Posterior cingulate gyrus (tissue), 11 donors: Measurements from ENCODE around the gene NAXD.
"Not testable (repeated sequence)": the region's sequence is repeated elsewhere in the genome, so short reads cannot be mapped to it uniquely, and the experiment has no call there.

Source experiments
- DNase-seq, 10 donors: peaks; one replicate each; pipeline versions ENCODE4 v3.0.0 to v3.0.0-alpha.2; 2020 to 2021; ENCODE audit warnings: mixed read lengths in 3 of 10
- intact Hi-C: fragments of 100-400 bp; cut with DNase I; formaldehyde crosslinking; loops from one replicate; pipeline ENCODE4 v1.15.1; 2023

The NAXD gene

DNA sequence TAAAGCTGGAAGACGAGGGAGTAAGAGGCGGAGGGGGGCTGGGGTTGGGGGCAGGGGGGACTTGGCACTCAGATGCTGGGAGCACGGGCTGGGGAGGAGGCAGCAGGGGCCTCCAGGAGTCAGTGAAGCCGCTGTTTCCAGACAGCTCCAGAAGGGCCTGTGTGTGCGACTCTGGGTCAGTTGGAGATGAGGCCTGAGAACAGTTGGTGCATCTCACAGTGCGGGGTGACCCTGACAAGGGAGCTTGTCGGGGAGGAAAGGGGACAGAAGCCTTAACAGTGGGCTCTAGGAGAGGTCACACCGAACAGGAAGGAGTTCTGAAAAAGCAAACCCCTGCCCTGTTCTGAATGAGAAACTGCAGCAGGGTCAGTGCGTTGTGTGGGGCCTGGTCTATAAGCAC, 11.2 kb downstream of the NAXD start:
- peak in 1 of 10 donors; percentile 44 for DNase-seq
- intact Hi-C loops = no loop called here

DNA sequence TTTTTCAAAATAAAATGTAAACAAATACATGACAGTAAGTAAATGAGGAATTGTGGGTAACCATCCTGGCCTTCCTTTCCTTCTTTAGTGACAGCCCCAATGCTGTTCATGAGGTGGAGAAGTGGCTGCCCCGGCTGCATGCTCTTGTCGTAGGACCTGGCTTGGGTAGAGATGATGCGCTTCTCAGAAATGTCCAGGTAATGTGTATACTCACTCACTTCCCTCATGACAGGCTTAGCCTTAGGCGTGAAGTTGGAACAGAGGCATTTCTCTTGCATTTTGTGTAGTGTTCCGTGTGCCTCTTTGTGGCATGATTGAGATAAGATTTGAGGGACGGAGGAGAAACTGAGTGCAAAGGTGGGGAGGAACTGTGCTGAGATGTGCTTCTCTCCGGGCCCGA, 12.0 kb downstream of the NAXD start:
- intact Hi-C loops = no loop called here
- DNase-seq = no peak

DNA sequence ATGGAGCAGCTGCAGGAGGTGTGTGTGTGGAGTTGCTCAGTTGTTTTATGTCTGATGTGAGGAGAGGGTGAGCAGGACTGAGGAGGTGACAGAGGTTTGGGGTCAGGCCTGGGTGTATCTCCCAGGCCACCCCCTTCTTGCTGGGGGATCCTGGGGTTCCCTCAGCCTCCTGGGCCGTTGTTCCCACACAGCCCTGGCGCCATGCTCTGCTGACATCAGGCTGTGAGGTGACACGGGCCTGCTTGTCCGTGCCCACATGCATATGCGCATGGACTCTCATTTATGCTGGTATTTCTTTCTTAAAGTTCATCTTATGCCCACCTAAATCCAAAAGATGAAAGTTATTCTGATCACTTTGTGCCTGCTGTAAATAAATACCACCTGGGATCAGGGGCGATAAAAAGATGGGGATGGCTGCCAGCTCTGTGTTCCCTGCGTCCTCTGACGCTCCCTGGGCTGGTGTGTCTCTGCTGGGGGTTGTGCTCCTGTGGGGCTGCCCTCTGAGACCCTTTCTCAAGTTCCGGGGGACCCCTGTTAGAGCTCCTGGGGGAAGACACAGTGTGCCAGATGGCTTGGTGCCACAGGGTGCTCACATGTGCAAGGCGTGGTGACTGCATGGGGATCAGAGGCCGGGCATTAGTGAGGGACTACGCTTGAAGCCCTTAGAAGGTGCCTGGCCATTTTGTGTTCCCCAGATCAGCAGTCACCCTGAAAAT, 12.6 kb downstream of the NAXD start:
- intact Hi-C loops = no loop called here
- peak in 2 of 10 donors; percentile 42 to 74 for DNase-seq

DNA sequence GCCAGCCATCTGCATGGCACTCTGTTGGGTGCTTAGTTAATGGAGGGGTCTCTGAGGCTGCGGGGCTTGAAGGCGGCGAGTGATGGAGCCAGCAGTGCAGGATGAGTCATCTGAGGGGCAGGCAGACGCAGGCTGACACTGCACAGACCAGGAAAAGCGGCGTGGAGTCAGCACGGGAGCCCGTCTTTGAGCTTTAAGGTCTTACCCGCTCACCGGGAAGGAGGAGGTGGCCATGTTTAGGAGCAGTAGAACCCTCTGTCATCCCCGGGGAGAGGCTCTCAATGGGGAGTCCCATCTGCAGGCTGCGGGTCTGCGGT, 13.1 kb downstream of the NAXD start:
- intact Hi-C loops = no loop called here
- peak in 1 of 10 donors; percentile 71 for DNase-seq

DNA sequence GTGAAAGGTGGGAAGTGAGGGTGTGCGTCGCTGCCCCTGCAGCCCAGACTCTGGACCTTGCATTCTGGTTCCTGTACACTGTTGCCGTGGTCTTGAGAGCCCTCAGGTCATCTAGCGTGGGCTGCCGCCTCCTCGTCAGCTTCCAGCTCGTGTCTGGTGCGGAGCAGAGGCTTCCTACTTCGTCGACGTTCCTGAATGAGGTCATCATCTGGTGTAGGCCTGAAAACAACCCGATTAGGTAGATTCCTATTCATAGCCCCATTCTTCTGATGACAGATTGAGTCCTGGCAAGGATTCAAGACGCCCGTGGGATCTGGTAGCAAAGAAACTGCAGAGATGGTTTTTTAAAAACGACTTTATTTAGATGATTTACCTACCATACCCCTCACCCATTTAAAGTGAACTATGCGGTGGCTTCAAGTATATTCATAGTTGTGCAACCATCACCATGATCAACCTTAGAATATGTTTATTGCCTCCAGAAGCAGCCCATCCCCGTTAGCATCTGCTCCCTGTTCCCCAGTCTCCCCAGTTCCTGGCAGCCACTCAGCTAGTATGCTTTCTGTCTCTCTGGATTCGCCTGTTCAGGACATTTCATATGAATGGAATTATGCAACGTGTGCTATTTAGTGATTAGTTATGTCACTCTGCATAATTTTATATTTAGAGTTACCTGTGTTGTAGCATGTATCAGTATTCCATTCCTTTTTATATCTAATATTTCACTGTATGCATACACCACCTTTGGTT, 13.8 kb downstream of the NAXD start:
- peak in 2 of 10 donors; percentile 62 to 72 for DNase-seq
- intact Hi-C loops = no loop called here

DNA sequence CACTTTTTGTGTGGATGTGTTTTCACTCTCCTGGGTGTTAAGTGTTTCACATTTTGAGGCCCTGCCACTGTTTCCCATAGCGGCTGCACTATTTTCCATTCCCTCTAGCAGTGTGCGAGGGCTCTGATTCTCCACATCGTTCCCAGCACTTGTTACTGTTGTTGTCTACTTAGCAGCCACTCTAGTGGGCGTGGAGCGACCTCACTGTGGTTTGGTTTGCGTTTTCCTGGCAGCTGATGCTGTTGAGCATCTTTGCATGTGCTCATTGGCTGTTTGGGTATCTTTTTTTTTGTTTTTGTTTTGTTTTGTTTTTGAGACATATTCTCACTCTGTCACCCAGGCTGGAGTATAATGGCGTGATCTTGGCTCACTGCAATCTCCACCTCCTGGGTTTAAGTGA, 14.4 kb downstream of the NAXD start:
- intact Hi-C loops = no loop called here
- DNase-seq = peak in 2 of 10 donors; percentile 36 to 41

DNA sequence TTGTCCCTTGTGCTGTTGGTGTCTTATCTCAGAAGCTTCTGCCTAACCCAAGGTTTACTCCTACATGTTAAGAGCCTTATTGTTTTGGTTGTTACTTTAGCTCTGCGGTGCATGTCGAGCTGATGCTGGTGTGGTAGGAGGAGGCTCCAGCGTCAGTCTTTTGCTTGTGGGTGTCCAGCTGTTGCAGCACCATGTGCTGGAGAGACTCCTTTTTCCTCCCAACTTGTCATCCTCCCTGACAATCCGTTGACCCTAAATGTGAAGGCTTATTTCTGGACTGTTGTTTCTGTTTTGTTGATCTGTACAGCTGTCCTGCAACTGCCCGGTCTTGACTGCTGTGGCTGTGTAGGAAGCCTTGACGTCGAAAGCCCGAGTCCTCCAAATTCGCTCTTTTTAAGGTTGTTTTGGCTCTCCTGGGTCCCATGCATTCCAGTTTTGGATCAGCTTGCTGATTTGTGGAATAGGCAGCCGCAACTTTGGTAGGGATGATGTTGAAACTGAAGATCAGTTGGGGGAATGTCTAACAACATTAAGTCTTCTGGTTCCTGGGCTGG, 15.3 kb downstream of the NAXD start:
- intact Hi-C loops = no loop called here
- DNase-seq = peak in 2 of 10 donors; percentile 28 to 55

DNA sequence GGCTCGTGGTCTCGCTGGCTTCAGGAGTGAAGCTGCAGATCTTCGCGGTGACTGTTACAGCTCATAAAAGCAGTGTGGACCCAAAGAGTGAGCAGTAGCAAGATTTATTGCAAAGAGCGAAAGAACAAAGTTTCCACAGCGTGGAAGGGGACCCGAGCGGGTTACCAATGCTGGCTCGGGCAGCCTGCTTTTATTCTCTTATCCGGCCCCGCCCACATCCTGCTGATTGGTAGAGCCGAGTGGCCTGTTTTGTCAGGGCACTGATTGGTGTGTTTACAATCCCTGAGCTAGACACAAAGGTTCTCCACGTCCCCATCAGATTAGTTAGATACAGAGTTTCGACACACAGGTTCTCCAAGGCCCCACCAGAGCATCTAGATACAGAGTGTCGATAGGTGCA, 16.9 kb downstream of the NAXD start:
- intact Hi-C loops = not testable (repeated sequence)
- DNase-seq = peak in 1 of 10 donors; percentile 53

DNA sequence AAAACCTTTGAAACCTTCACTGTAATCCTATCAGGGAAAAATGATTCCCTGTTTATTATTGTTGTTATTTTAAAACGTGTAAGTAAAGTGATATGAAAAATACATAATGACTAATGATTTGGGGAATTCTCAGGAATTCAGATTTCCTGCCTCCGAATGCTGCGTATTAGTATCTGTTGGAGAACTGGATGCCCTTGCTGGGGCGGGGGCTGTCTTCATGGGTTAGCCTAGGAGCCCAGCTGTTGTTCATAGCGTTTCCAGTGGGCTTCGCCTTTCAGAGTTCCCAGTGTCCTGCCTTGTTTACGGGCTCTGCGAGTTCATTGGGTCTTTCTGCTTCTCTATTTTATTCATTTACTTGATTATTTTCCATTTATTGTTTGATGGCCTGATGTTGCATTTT, 18.4 kb downstream of the NAXD start:
- intact Hi-C loops = no loop called here
- DNase-seq = peak in 1 of 10 donors; percentile 57

DNA sequence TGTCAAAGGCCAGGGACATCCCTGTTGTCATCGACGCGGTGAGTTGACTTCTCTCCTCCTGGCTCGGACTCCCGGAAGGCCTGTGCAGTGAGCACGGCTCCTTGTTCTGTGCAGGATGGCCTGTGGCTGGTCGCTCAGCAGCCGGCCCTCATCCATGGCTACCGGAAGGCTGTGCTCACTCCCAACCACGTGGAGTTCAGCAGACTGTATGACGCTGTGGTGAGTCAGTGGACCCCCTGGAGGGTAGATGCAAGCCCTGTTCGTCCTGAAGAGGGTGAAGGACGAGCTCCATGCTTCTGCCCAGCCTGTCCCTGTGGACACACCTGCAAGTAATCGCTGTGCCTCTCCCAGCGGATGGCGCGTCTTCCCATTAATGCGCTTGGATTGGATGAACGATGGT, 19.2 kb downstream of the NAXD start:
- DNase-seq = peak in 2 of 10 donors; percentile 34 to 81
- intact Hi-C loops = no loop called here

DNA sequence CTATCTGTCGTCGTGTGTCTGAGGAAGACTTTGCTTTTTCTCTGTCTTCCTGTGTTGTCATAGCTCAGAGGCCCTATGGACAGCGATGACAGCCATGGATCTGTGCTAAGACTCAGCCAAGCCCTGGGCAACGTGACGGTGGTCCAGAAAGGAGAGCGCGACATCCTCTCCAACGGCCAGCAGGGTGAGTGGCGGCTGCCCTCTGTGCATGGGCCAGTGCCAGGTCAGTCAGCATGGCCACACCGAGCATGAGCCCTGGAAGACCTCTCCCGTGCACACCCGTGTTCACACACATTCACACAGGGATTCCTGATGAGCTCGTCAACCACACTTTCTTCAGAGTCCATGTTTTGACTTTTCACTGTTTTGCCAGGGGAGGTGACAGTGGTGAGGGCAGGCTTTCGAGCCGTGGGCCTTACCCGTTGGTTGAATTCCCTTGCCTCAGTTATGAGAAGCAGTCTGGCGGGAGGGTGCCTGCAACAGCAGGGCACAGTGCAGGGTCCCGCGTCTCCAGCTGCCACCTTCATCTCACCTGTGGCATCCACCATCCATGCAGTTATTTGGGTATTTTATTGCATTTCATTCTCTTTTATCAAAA, 20.2 kb downstream of the NAXD start:
- intact Hi-C loops = no loop called here
- DNase-seq = peak in 1 of 10 donors; percentile 49

DNA sequence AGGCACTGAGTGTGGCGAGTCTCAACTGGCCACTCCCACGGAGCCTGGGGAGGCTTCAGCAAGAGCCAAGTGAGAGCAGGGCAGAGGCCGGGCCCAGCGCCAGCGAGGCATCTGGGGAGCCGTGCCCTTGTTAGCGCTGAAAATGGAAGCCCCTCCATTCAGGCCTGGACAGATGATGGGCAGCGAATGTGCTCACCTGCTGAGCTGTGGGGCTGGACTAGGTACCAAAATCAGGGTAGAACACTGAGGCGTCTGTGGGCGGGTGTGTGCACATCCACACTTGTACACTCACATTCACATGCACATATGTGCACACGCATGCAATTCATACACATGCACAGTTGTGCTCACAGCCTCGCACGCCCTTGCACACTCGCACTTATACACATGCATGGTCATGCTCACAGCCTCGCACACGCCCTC, 20.7 kb downstream of the NAXD start:
- peak in 1 of 10 donors; percentile 38 for DNase-seq
- intact Hi-C loops = no loop called here

DNA sequence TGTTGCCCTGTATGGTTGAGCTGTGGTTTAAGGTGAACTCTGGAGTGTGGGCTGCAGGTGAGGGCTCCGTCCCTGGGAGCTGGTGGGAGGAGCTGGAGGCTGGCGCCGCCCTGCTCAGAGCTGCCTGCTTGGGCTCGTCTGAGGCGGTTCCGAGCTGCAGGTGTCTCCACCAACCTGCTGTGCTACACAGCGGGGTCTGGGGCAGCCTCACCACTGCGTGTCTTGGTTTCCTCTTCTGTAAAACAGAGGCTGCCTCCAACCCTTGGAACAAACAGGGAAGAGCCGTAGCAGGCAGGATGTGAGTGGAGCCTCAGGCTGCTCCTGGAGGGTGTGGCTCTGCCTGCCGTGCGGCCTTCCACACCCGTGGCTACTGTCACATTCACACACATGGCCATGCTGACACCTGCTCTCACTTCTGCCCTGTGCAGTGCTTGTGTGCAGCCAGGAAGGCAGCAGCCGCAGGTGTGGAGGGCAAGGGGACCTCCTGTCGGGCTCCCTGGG, 21.4 kb downstream of the NAXD start:
- DNase-seq = peak in 1 of 10 donors; percentile 66
- intact Hi-C loops = no loop called here

DNA sequence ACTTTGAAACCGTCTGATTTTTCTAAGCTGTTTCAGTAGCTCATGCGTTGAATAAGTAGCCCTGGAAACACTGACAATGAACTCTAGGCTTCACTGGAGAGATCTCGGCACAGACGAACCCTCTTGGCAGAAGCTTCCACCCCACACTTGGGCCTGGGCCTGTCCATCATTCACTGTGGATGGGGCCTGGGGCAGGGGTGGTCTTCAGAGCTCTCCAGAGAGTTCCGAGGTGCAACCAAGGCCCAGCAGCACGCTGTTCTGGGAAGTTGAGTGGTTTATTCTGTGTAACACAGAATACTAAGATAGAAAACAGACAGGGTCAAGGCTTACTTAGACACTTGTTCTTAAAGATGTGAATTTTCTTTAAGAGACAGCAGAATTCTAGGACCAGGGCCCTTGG, 21.9 kb downstream of the NAXD start:
- intact Hi-C loops = no loop called here
- DNase-seq = peak in 1 of 10 donors; percentile 57

DNA sequence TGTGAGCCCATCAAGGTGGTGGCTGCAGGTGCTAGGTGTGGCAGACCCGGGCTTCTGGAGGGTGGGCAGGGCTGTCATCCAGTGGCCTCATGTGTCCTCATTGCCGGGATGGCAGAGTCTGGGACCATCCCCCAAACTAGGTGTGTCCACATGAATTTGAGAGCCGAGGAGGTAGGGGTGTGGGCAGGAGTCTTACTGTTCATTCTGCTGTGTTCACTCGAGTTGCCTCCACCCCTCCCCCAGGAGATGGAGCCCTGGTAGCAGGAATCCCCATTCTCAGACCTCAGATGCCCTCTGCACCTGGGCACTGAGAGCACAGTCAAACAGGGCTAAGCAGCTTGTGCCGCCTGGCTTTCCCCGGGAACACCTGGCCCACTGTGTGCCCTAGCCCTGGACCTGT, 22.4 kb downstream of the NAXD start:
- intact Hi-C loops = no loop called here
- DNase-seq = no peak

DNA sequence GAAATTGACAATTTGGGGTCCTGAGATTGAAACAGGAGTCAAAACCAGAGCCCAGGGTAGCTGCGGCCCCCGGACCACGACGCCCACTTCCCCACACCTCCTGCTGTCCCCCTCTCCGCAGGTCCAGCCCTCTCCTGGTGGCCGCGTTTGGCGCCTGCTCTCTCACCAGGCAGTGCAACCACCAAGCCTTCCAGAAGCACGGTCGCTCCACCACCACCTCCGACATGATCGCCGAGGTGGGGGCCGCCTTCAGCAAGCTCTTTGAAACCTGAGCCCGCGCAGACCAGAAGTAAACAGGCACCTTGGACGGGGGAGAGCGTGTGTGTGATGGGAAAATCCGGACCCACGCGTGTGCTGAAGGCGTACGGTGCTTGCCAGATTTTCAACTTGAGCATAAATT, 22.9 kb downstream of the NAXD start:
- intact Hi-C loops = no loop called here
- DNase-seq = peak in 1 of 10 donors; percentile 86

DNA sequence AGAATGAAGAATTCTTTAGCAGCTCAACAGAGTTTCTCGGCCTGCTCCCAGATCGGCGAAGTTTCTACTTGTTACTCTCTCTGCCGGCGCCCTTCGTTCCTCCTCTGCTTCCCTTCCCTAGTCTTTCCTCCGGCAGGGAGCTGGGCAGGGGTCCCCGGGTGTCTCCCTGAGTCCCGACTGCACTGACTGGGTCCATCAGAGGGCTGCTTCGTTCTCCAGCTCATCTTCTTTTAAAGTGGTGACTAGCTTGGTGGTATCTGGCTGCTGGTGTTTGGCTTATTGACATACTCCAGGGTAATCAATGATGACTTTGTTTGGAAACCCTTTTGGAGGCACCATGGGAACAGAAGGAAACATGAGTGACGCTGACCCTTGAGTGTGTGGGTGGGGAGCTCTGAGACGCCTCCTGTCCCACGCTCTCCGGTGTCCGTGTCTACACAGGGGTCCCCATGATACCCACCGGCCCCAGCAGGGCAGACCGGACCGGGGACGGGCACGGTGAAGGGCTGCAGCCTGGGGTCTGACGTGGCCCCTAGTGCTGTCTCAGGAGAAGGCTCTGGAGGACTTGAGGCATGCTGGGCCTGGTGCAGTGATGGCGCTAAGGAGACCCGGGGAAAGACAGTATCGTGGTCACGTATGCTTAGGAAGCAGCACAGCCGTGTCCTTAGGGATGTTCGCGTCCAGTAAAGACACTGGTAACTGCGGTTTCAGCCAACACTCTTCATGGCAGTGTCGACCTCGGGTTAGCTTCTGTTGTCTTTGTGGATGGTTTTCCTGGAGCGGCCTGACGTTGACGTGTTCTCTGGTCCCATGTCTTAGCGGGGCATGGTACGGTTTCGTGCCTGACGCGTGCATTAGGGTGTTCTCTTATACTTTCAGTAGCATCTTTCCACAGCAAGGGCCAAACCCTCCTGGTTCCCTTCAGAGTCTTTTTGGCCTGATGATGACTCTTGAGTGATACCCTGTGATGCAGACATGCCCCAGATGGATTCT, 23.8 kb downstream of the NAXD start:
- intact Hi-C loops = no loop called here
- DNase-seq = peak in 1 of 10 donors; percentile 57

DNA sequence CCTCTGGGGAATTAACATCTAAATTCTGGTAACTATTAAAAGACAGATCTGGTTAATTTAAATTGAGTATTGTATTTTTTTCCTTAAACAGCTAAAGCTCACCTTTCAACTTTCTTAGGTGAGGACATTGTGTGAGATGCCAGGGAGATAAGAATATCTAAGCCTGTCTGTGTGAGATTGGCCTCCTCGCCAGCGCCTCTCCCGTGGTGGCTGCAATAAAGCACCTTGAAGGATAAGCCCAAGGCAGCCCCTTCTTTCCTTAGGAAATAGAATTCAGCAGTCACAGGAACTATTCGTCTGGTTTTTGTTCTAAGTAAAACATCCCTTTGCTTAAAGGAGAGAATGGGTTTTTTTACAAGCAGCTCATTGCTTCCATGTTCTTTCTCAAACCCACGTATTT, 24.6 kb downstream of the NAXD start:
- intact Hi-C loops = loop anchor here (10.0 kb wide), 1 partner anchor 65 kb away; the partner anchor contains the start of gene CARS2
- DNase-seq = peak in 1 of 10 donors; percentile 38

DNA sequence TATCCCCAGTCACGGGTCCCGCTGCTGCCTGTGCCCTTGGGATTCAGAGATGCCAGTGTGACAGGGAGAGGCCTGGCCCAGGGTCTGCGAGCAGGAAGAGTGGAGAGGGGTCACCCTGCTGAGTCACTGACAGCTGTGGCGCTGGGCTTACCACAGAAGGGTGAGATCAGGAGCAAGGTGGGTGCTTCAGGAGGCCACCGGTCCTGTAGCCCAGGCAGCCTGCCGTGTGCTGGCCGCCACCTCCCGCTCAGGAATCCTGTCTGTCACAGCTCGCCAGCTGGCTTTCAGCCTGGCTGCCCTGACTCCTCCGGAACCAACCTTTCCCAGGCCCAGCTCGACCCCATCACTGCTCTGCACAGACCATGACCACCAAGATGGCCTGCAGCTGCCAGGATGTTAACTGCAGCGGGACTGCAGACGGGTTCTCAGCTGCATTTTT, 25.3 kb downstream of the NAXD start:
- intact Hi-C loops = loop anchor here (10.0 kb wide), 1 partner anchor 64 kb away; the partner anchor contains the start of gene CARS2
- DNase-seq = peak in 2 of 10 donors; percentile 9 to 69
